Vagina (tissue), 2 donors: ENCODE results near the gene ANXA6.

Experiments used
- POLR2A ChIP-seq, 2 donors: fragments of 450-650 bp; IDR thresholded peaks; one replicate each; pipeline ENCODE4 v1.6.1; 2017; ENCODE audit warnings: antibody characterized with exemption in 2 of 2, mild to moderate bottlenecking in 2 of 2, moderate library complexity in 2 of 2
- POLR2AphosphoS5 ChIP-seq, 2 donors: sonication (generic); formaldehyde crosslinking; IDR thresholded peaks; one replicate each; pipeline ENCODE4 v1.9.0; 2017; ENCODE audit warnings: antibody characterized with exemption in 2 of 2, mild to moderate bottlenecking in 2 of 2, low read depth in 1 of 2; ENCODE audit not compliant: insufficient read depth in 1 of 2
- TF ChIP-seq, protein P1 (sequence below), 3 experiments: fragments of 450-650 bp in 2 of 3; fragments of 200-600 bp in 1 of 3; sonication (generic) in 1 of 3; IDR thresholded peaks; one replicate each; pipeline ENCODE4 v1.5.1; 2017 to 2019; ENCODE audit warnings: antibody characterized with exemption in 3 of 3, mild to moderate bottlenecking in 2 of 3, moderate library complexity in 2 of 3

DNA sequence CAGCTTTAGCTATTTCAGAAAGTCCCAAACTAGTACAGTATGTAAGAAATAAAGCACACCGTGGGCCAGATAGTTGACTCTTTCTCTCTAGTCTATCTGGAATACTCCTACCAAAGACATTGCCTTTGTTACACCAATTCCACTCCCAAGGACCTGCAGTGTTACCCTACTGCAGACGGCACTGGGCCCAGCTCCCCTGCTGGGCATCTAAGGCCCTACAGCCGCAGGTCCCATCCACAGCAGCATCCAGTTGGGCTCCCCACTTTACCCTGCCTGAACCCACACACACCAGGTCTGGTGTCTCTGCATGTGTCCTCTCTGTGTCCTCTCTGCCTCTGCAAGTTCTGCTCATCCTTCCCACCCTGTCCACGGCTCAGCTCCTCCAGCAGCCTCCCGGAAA lies 99.3 kb downstream of the ANXA6 start:
- TF ChIP-seq, protein P1, sequence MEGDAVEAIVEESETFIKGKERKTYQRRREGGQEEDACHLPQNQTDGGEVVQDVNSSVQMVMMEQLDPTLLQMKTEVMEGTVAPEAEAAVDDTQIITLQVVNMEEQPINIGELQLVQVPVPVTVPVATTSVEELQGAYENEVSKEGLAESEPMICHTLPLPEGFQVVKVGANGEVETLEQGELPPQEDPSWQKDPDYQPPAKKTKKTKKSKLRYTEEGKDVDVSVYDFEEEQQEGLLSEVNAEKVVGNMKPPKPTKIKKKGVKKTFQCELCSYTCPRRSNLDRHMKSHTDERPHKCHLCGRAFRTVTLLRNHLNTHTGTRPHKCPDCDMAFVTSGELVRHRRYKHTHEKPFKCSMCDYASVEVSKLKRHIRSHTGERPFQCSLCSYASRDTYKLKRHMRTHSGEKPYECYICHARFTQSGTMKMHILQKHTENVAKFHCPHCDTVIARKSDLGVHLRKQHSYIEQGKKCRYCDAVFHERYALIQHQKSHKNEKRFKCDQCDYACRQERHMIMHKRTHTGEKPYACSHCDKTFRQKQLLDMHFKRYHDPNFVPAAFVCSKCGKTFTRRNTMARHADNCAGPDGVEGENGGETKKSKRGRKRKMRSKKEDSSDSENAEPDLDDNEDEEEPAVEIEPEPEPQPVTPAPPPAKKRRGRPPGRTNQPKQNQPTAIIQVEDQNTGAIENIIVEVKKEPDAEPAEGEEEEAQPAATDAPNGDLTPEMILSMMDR (IDR thresholded peaks at IDR 0.05) = no peak
- no peak for TF ChIP-seq POLR2A (IDR thresholded peaks at IDR 0.05)
- TF ChIP-seq POLR2AphosphoS5 (IDR thresholded peaks at IDR 0.05; ENCODE audit: insufficient read depth in 1 of 2, low read depth in 1 of 2) = no peak
